ENCODE results near the gene ADCY4. TPM values are rescaled to one million over a fixed set of nuclear protein-coding genes. Genes with fewer than 3 reads are reported as not detected.

Gene ADCY4
- total RNA-seq, 4 donors from 2014 or later = 3.1 to 23.1 (median 11.7) TPM

- Histone ChIP-seq H3K4me1 (peaks cover 56 to 75% (median 67%) of the 10 kb centered on the region in 3 donors), H3K27me3 (peaks cover 0 to 27% (median 0%) of the 10 kb centered on the region in 4 donors), H3K36me3 (no peaks in the 10 kb centered on the region), H3K4me3 (peak overlapping the region in 2 of 4 donors; percentile 4 to 32), H3K9me3 (no peaks in the 10 kb centered on the region), H3K27ac (peak overlapping the region; percentile 86 to 97 (median 93))
- TF ChIP-seq CTCF (IDR thresholded peaks at IDR 0.05) (no peak), POLR2A (IDR thresholded peaks at IDR 0.05) (no peak)
- 61 to 71% methylated on average over 6 to 7 of the region's 10 CpGs for WGBS, 2 donors
- intact Hi-C loops (cut with DNase I) = no loop called here
- no peak for DNase-seq
Measured at GRCh38 chr14:24315243-24315806, 19.5 kb downstream of the ADCY4 start.

DNA sequence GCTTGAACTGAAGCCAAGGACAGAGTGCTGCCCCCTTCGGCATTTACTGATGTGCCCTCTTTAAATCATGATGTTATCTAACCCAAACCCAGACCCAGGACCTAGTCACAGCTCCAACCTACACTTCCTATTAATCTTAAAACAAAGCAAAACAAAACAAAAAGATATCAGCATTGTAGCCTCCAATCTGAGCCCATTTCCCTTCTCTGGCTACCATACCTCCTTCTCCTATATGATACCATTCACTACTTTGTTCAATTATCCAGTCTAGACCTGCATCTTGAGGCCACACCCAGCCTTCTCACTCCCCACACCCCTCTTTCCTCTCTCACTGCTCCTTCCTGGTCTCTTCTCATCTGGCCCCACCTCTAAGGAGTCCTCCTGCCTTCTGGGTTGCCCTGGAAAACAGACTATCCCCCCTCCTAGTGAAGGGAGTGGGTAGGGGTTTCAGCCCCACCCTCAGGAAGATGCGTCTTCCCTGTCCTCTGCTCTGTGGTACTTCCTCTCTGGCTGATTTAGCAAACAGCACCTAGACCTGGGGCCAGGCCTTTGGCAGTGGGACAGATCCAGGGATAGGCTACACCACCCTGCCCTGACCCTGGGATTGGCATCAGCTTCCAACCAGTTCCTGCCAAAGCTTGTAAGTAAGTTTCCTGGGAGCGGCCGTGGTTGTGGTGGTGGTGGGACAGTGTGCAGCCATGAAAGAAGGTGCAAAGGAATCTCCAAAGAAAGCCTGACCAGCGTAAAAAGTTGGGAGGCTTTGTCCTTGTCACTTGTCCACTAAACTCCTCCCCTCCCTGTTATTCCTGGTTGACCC lies 20.3 kb downstream of the ADCY4 start:
- Histone ChIP-seq H3K27ac (peak overlapping the region; percentile 86 to 97 (median 93)), H3K9me3 (no peaks in the 10 kb centered on the region), H3K4me1 (peaks cover 64 to 83% (median 74%) of the 10 kb centered on the region in 3 donors), H3K27me3 (peaks cover 0 to 27% (median 0%) of the 10 kb centered on the region in 4 donors), H3K36me3 (no peaks in the 10 kb centered on the region), H3K4me3 (peak overlapping the region in 1 of 4 donors; percentile 32)
- intact Hi-C loops (cut with DNase I) = no loop called here
- no peak for DNase-seq
- 12 to 58% methylated on average over 5 of the region's 5 CpGs for WGBS, 2 donors
- no peak for TF ChIP-seq POLR2A (IDR thresholded peaks at IDR 0.05)
- TF ChIP-seq CTCF (IDR thresholded peaks at IDR 0.05) = no peak

GRCh38 chr14:24313913-24314312 lies 21.0 kb downstream of the ADCY4 start:
- no peak for TF ChIP-seq POLR2A (IDR thresholded peaks at IDR 0.05)
- no peak for TF ChIP-seq CTCF (IDR thresholded peaks at IDR 0.05)
- intact Hi-C loops (cut with DNase I) = no loop called here
- H3K36me3 ChIP-seq = no peaks in the 10 kb centered on the region
- peaks cover 69 to 89% (median 81%) of the 10 kb centered on the region in 3 donors for H3K4me1 ChIP-seq
- H3K27ac ChIP-seq = peak overlapping the region; percentile 86 to 97 (median 93)
- peaks cover 0 to 24% (median 0%) of the 10 kb centered on the region in 4 donors for H3K27me3 ChIP-seq
- no peaks in the 10 kb centered on the region for H3K9me3 ChIP-seq
- WGBS, 2 donors = 50 to 72% methylated on average over 2 of the region's 2 CpGs
- H3K4me3 ChIP-seq = peak overlapping the region in 1 of 4 donors; percentile 32
- no peak for DNase-seq

DNA sequence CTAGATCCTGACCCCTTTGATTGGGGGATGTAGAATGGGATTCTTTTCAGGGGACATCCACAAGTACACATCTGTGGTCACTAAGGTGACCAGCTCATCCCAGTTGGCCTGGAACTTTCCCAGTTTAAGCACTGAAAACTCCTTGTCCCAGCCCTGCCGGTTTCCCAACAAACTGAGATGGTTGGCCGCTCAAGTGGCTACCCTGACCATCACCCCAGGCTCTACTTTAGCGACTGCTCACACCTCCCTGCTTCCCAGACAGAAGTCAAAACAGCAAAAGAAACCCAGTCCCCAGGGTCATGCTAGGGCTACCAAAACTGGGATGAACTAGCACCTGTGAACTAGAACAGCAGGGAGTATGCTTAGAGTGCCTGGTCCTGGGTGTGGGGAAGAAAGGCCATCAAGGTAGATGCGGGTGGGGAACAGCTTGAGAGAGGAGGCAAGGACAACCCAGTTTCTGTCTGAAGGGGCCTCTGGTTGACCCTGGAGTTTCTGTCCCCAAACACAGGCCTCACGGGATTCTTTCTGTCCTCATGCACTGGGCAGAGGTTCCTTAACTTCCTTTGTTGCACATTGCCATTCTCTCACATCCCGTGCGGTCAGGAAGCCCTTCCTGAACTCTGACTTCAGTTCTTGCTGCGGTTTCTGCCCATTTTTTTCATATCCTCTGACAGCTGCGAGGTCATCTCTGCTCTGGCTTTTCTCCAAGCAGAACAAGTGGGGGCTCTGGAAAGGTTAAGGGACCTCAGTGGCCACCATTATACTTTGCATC lies 21.9 kb downstream of the ADCY4 start:
- no peak for DNase-seq
- intact Hi-C loops (cut with DNase I) = no loop called here
- Histone ChIP-seq H3K36me3 (peaks cover 0 to 1% (median 0%) of the 10 kb centered on the region in 3 donors), H3K27me3 (peaks cover 0 to 16% (median 0%) of the 10 kb centered on the region in 4 donors), H3K4me3 (peak overlapping the region in 2 of 4 donors; percentile 69 to 84), H3K9me3 (no peaks in the 10 kb centered on the region), H3K4me1 (peaks cover 79 to 99% (median 91%) of the 10 kb centered on the region in 3 donors), H3K27ac (peak overlapping the region; percentile 92 to 97 (median 95))
- 64 to 70% methylated on average over 7 to 9 of the region's 9 CpGs for WGBS, 2 donors
- no peak for TF ChIP-seq CTCF (IDR thresholded peaks at IDR 0.05)
- TF ChIP-seq POLR2A (IDR thresholded peaks at IDR 0.05) = peak in 1 of 4 donors; percentile 8

Data from esophagus squamous epithelium (tissue), 5 donors.